PC-3 (cell line): ENCODE results near the gene TICRR. TPM values are rescaled to one million over a fixed set of nuclear protein-coding genes. Genes with fewer than 3 reads are reported as not detected.

Source experiments
- ATAC-seq: fragments of 200-7000 bp; cut with Tn5 transposase; 2 replicates; pipeline ENCODE4 v1.9.1; 2020; ENCODE audit warnings: mild to moderate bottlenecking, moderate library complexity
- BruUV-seq: library from RNA; stranded (reverse); fragments of 400-500 nt; replicated peaks from 2 replicates; lab custom pipeline; 2021; lab: Mats Ljungman, UMichigan
- CTCF ChIA-PET: fragments of 300-600 bp; sonication (Branson Sonifier 250); formaldehyde crosslinking; loops from one replicate; lab custom pipeline; 2022; ENCODE audit warnings: antibody characterized with exemption; lab: Charles Lee
- POLR2A ChIA-PET: fragments of 300-600 bp; sonication (Branson Sonifier 250); formaldehyde crosslinking; loops from one replicate; lab custom pipeline; 2022; ENCODE audit warnings: antibody characterized with exemption; ENCODE audit not compliant: unreplicated experiment; lab: Charles Lee
- DNase-seq: peaks from one replicate; pipeline ENCODE4 v3.0.0-alpha.2; 2015
- H2AFZ ChIP-seq: fragments of 300-600 bp; sonication (generic); 2 replicates; pipeline ENCODE4 v1.6.0; 2016; ENCODE audit warnings: antibody characterized with exemption, low read length
- H3F3A ChIP-seq: fragments of 300-600 bp; sonication (generic); one replicate; pipeline ENCODE4 v1.6.0; 2017; ENCODE audit warnings: antibody characterized with exemption, low read length, control low read depth, mild to moderate bottlenecking; ENCODE audit not compliant: unreplicated experiment
- H3K27ac ChIP-seq: fragments of 300-600 bp; sonication (generic); 2 replicates; pipeline ENCODE4 v1.5.1; 2016; ENCODE audit warnings: mild to moderate bottlenecking, low read length
- H3K27me3 ChIP-seq: fragments of 300-600 bp; sonication (generic); 2 replicates; pipeline ENCODE4 v1.6.1; 2016; ENCODE audit warnings: low read length, mixed read lengths
- H3K36me3 ChIP-seq: fragments of 300-600 bp; sonication (generic); 2 replicates; pipeline ENCODE4 v1.6.1; 2016; ENCODE audit warnings: low read depth, mixed run types, low read length, mixed read lengths
- H3K4me1 ChIP-seq: fragments of 300-600 bp; sonication (generic); 2 replicates; pipeline ENCODE4 v1.5.1; 2016; ENCODE audit warnings: low read length; ENCODE audit not compliant: insufficient read depth
- H3K4me2 ChIP-seq: fragments of 300-600 bp; sonication (generic); 2 replicates; pipeline ENCODE4 v1.6.0; 2016; ENCODE audit warnings: low read length
- H3K4me3 ChIP-seq: fragments of 300-600 bp; sonication (generic); 2 replicates; pipeline ENCODE4 v1.5.1; 2016; ENCODE audit warnings: mild to moderate bottlenecking, low read length, mixed read lengths
- H3K79me2 ChIP-seq: fragments of 300-600 bp; sonication (generic); 2 replicates; pipeline ENCODE4 v1.6.1; 2017; ENCODE audit warnings: low read length, mixed read lengths
- H3K9ac ChIP-seq: fragments of 300-600 bp; sonication (generic); 2 replicates; pipeline ENCODE4 v1.6.0; 2016; ENCODE audit warnings: mild to moderate bottlenecking, low read length
- H3K9me2 ChIP-seq: fragments of 300-600 bp; sonication (generic); replicated peaks from 2 replicates; pipeline ENCODE4 v1.6.1; 2016; ENCODE audit warnings: mixed run types, low read length, mixed read lengths
- H3K9me3 ChIP-seq: fragments of 300-600 bp; sonication (generic); 2 replicates; pipeline ENCODE4 v1.6.1; 2016; ENCODE audit warnings: low read length, mixed read lengths
- H4K20me1 ChIP-seq: fragments of 300-600 bp; sonication (generic); 2 replicates; pipeline ENCODE4 v1.6.1; 2016; ENCODE audit warnings: low read length, mixed read lengths
- CTCF ChIP-seq: fragments of 300-600 bp; sonication (generic); conservative IDR thresholded peaks from 2 replicates; pipeline ENCODE4 v1.5.1; 2017; ENCODE audit warnings: antibody characterized with exemption, low read depth, mild to moderate bottlenecking, low read length
- EZH2 ChIP-seq: fragments of 300-600 bp; sonication (generic); IDR thresholded peaks from one replicate; pipeline ENCODE4 v1.6.1; 2017; ENCODE audit warnings: antibody characterized with exemption, mild to moderate bottlenecking, low read length; ENCODE audit not compliant: unreplicated experiment
- EZH2phosphoT487 ChIP-seq: fragments of 300-600 bp; sonication (generic); IDR thresholded peaks from 2 replicates; pipeline ENCODE4 v1.6.1; 2018; ENCODE audit warnings: mild to moderate bottlenecking, antibody characterized with exemption, low read length, borderline replicate concordance
- intact Hi-C: fragments of 100-400 bp; cut with micrococcal nuclease; formaldehyde crosslinking; loops from 2 replicates; pipeline ENCODE4 v1.9.0; 2023
- total RNA-seq: library from RNA; depleted of rRNA; stranded (reverse); fragments of >200 nt; gene quantifications from 2 replicates; pipeline ENCODE4 v1.2.3, GENCODE V29; 2014

TICRR gene
- total RNA-seq, 1 experiment from 2014 or later, result 14.3 TPM

- intact Hi-C loops, result no loop called here
- H4K20me1 ChIP-seq, result no peaks in the 10 kb centered on the region
- no peaks in the 10 kb centered on the region for H3K79me2 ChIP-seq
- H3K9me3 ChIP-seq, result no peaks in the 10 kb centered on the region
- no peaks in the 10 kb centered on the region for H3K4me1 ChIP-seq
- DNase-seq (no peak), ATAC-seq (no peak)
- POLR2A ChIA-PET, result no interaction called here
- H3F3A ChIP-seq, result no peaks in the 10 kb centered on the region
- H3K36me3 ChIP-seq, result peaks cover 23% of the 10 kb centered on the region
- no peaks in the 10 kb centered on the region for H3K27me3 ChIP-seq
- no peak overlapping the region for H3K4me3 ChIP-seq
- CTCF ChIA-PET, result no interaction called here
- TF ChIP-seq EZH2 (no peak), CTCF (no peak)
- H3K4me2 ChIP-seq, result no peak overlapping the region
- no peaks in the 10 kb centered on the region for H3K9me2 ChIP-seq
- H2AFZ ChIP-seq, result no peak overlapping the region
- no peak overlapping the region for H3K27ac ChIP-seq
- BruUV-seq, result no TSS peak
- no peak overlapping the region for H3K9ac ChIP-seq
Measured at GRCh38 chr15:89641053-89641452, 65.8 kb downstream of the TICRR start.

- Histone ChIP-seq H3F3A (no peaks in the 10 kb centered on the region), H3K9me2 (no peaks in the 10 kb centered on the region), H3K79me2 (no peaks in the 10 kb centered on the region), H4K20me1 (no peaks in the 10 kb centered on the region), H3K4me2 (no peak overlapping the region), H3K27ac (no peak overlapping the region), H3K4me3 (no peak overlapping the region), H2AFZ (no peak overlapping the region), H3K9me3 (no peaks in the 10 kb centered on the region), H3K4me1 (no peaks in the 10 kb centered on the region), H3K9ac (no peak overlapping the region), H3K36me3 (peaks cover 32% of the 10 kb centered on the region), H3K27me3 (no peaks in the 10 kb centered on the region)
- DNase-seq, result no peak
- intact Hi-C loops, result no loop called here
- no peak for TF ChIP-seq EZH2phosphoT487
- TF ChIP-seq CTCF, result no peak
- TF ChIP-seq EZH2, result no peak
- ChIA-PET POLR2A (no interaction called here), CTCF (no interaction called here)
- no peak for ATAC-seq
- BruUV-seq, result no TSS peak
Measured at GRCh38 chr15:89642106-89642505, 66.8 kb downstream of the TICRR start.

- Histone ChIP-seq H4K20me1 (no peaks in the 10 kb centered on the region), H3F3A (no peaks in the 10 kb centered on the region), H3K36me3 (peaks cover 34% of the 10 kb centered on the region), H3K27me3 (no peaks in the 10 kb centered on the region), H3K4me1 (no peaks in the 10 kb centered on the region), H2AFZ (no peak overlapping the region), H3K9me3 (no peaks in the 10 kb centered on the region), H3K27ac (no peak overlapping the region), H3K79me2 (0 out of 2 replicates have a peak, but pooled peaks cover 2% of the 10 kb centered on the region), H3K9me2 (no peaks in the 10 kb centered on the region), H3K9ac (no peak overlapping the region), H3K4me3 (no peak overlapping the region), H3K4me2 (no peak overlapping the region)
- POLR2A ChIA-PET, result no interaction called here
- no TSS peak for BruUV-seq
- no peak for TF ChIP-seq CTCF
- no peak for TF ChIP-seq EZH2phosphoT487
- no peak for TF ChIP-seq EZH2
- intact Hi-C loops, result no loop called here
- DNase-seq, result no peak
- CTCF ChIA-PET, result no interaction called here
- no peak for ATAC-seq
Measured at GRCh38 chr15:89645680-89646079, 70.4 kb downstream of the TICRR start.
